SIG-M5 treated with dmso at 0.1 percent for 504 hours (cell line): ENCODE results near the gene MTMR3.

Source experiments
- DNase-seq: peaks from one replicate; lab custom pipeline; 2025; ENCODE audit not compliant: unreplicated experiment; lab: John Stamatoyannopoulos, UW

The MTMR3 gene

GRCh38 chr22:29998627-29999384 is 115.8 kb downstream of the MTMR3 start:
- DNase-seq: no peak

- no peak for DNase-seq
Measured at GRCh38 chr22:30000566-30000965, 117.6 kb downstream of the MTMR3 start.

- no peak for DNase-seq
Measured at GRCh38 chr22:30001459-30001858, 118.5 kb downstream of the MTMR3 start.

- no peak for DNase-seq
Measured at GRCh38 chr22:30002861-30003486, 120.0 kb downstream of the MTMR3 start.

GRCh38 chr22:30004101-30004500 is 121.1 kb downstream of the MTMR3 start:
- no peak for DNase-seq

- no peak for DNase-seq
Measured at GRCh38 chr22:30004694-30005093, 121.7 kb downstream of the MTMR3 start.

GRCh38 chr22:30005213-30005857 is 122.4 kb downstream of the MTMR3 start:
- DNase-seq: peak; percentile 40

GRCh38 chr22:30007361-30007760 is 124.4 kb downstream of the MTMR3 start:
- no peak for DNase-seq

- no peak for DNase-seq
Measured at GRCh38 chr22:30008401-30008800, 125.4 kb downstream of the MTMR3 start.

- DNase-seq: no peak
Measured at GRCh38 chr22:30009478-30009877, 126.5 kb downstream of the MTMR3 start.

- DNase-seq: no peak
Measured at GRCh38 chr22:30010789-30011405, 127.9 kb downstream of the MTMR3 start.

- no peak for DNase-seq
Measured at GRCh38 chr22:30013201-30013600, 130.2 kb downstream of the MTMR3 start.

GRCh38 chr22:30014244-30014643 is 131.3 kb downstream of the MTMR3 start:
- DNase-seq: no peak

GRCh38 chr22:30015229-30015797 is 132.3 kb downstream of the MTMR3 start:
- DNase-seq: no peak

- DNase-seq: no peak
Measured at GRCh38 chr22:30015846-30016245, 132.9 kb downstream of the MTMR3 start.

GRCh38 chr22:30016596-30016995 is 133.6 kb downstream of the MTMR3 start:
- DNase-seq: no peak

GRCh38 chr22:30017375-30018223 is 134.6 kb downstream of the MTMR3 start:
- no peak for DNase-seq

- DNase-seq: no peak
Measured at GRCh38 chr22:30020511-30020910, 137.5 kb downstream of the MTMR3 start.

- no peak for DNase-seq
Measured at GRCh38 chr22:30021338-30021737, 138.4 kb downstream of the MTMR3 start.

GRCh38 chr22:30021881-30022619 is 139.1 kb downstream of the MTMR3 start:
- DNase-seq: no peak
